MM.1S (cell line): Measurements from ENCODE around the gene POLR3B.
"Not testable (repeated sequence)": the region's sequence is repeated elsewhere in the genome, so short reads cannot be mapped to it uniquely, and the experiment has no call there.

Source experiments
- DNase-seq: peaks from one replicate; pipeline ENCODE4 v3.0.0-alpha.2; 2015
- H2AFZ ChIP-seq: fragments of 300-600 bp; sonication (generic); 2 replicates; pipeline ENCODE4 v1.6.0; 2016; ENCODE audit warnings: antibody characterized with exemption, low read length
- H3F3A ChIP-seq: fragments of 300-600 bp; sonication (generic); 2 replicates; pipeline ENCODE4 v1.6.1; 2016; ENCODE audit warnings: mild to moderate bottlenecking, antibody characterized with exemption, low read length, moderate library complexity, mixed read lengths; ENCODE audit not compliant: insufficient read depth
- H3K27ac ChIP-seq: fragments of 300-600 bp; sonication (generic); 2 replicates; pipeline ENCODE4 v1.5.1; 2016; ENCODE audit warnings: mild to moderate bottlenecking, low read length
- H3K27me3 ChIP-seq: fragments of 300-600 bp; sonication (generic); replicated peaks from 2 replicates; pipeline ENCODE4 v1.6.0; 2016; ENCODE audit warnings: low read length; ENCODE audit not compliant: insufficient read depth
- H3K36me3 ChIP-seq: fragments of 300-600 bp; sonication (generic); replicated peaks from 2 replicates; pipeline ENCODE4 v1.6.1; 2016; ENCODE audit warnings: mild to moderate bottlenecking, low read length, mixed read lengths; ENCODE audit not compliant: insufficient read depth
- H3K4me1 ChIP-seq: fragments of 300-600 bp; sonication (generic); 2 replicates; pipeline ENCODE4 v1.6.1; 2016; ENCODE audit warnings: low read length, mixed read lengths
- H3K4me2 ChIP-seq: fragments of 300-600 bp; sonication (generic); 2 replicates; pipeline ENCODE4 v1.6.0; 2016; ENCODE audit warnings: low read depth, low read length
- H3K4me3 ChIP-seq: fragments of 300-600 bp; sonication (generic); 2 replicates; pipeline ENCODE4 v1.5.1; 2016; ENCODE audit warnings: low read length, mixed read lengths
- H3K79me2 ChIP-seq: fragments of 300-600 bp; sonication (generic); 2 replicates; pipeline ENCODE4 v1.6.1; 2016; ENCODE audit warnings: mixed run types, low read length, mixed read lengths
- H3K9ac ChIP-seq: fragments of 300-600 bp; sonication (generic); 2 replicates; pipeline ENCODE4 v1.6.1; 2016; ENCODE audit warnings: low read length, mixed read lengths
- H3K9me2 ChIP-seq: fragments of 300-600 bp; sonication (generic); replicated peaks from 2 replicates; pipeline ENCODE4 v1.6.1; 2016; ENCODE audit warnings: mild to moderate bottlenecking, low read length, mixed read lengths; ENCODE audit not compliant: insufficient read depth
- H3K9me3 ChIP-seq: fragments of 300-600 bp; sonication (generic); replicated peaks from 2 replicates; pipeline ENCODE4 v1.6.1; 2016; ENCODE audit warnings: mild to moderate bottlenecking, low read length, mixed read lengths; ENCODE audit not compliant: insufficient read depth
- H4K20me1 ChIP-seq: fragments of 300-600 bp; sonication (generic); 2 replicates; pipeline ENCODE4 v1.6.1; 2016; ENCODE audit warnings: mild to moderate bottlenecking, low read length, moderate library complexity, mixed read lengths; ENCODE audit not compliant: insufficient read depth
- CTCF ChIP-seq: fragments of 300-600 bp; sonication (generic); IDR thresholded peaks from 2 replicates; pipeline ENCODE4 v1.5.1; 2016; ENCODE audit warnings: antibody characterized with exemption, low read length, mixed read lengths
- EZH2 ChIP-seq: fragments of 300-600 bp; sonication (generic); optimal IDR thresholded peaks from 2 replicates; pipeline ENCODE3; 2017; ENCODE audit warnings: low read depth, mild to moderate bottlenecking, antibody characterized with exemption, low read length, mixed read lengths
- EZH2phosphoT487 ChIP-seq: fragments of 300-600 bp; sonication (generic); IDR thresholded peaks from 2 replicates; pipeline ENCODE4 v1.6.1; 2018; ENCODE audit warnings: antibody characterized with exemption, low read length

POLR3B gene

GRCh38 chr12:106461730-106462129 is 104.2 kb downstream of the POLR3B start:
- no peak overlapping the region for H2AFZ ChIP-seq
- DNase-seq, result no peak
- H3K36me3 ChIP-seq, result no peaks in the 10 kb centered on the region
- no peak for TF ChIP-seq EZH2
- TF ChIP-seq CTCF, result no peak
- TF ChIP-seq EZH2phosphoT487, result no peak
- no peaks in the 10 kb centered on the region for H3K9me2 ChIP-seq
- no peaks in the 10 kb centered on the region for H3K9me3 ChIP-seq
- H3K4me3 ChIP-seq, result no peak overlapping the region
- H3K9ac ChIP-seq, result no peak overlapping the region
- no peak overlapping the region for H3K4me2 ChIP-seq
- H3K79me2 ChIP-seq, result no peaks in the 10 kb centered on the region
- H3K4me1 ChIP-seq, result no peaks in the 10 kb centered on the region
- H3K27ac ChIP-seq, result no peak overlapping the region
- H3K27me3 ChIP-seq, result no peaks in the 10 kb centered on the region
- no peaks in the 10 kb centered on the region for H3F3A ChIP-seq
- no peaks in the 10 kb centered on the region for H4K20me1 ChIP-seq

- H2AFZ ChIP-seq, H3K27me3 ChIP-seq, DNase-seq, H3K9ac ChIP-seq, H3K9me3 ChIP-seq, H3K4me3 ChIP-seq, H3K4me2 ChIP-seq, H3K9me2 ChIP-seq, H3K79me2 ChIP-seq, H4K20me1 ChIP-seq, H3F3A ChIP-seq, H3K36me3 ChIP-seq, H3K27ac ChIP-seq, H3K4me1 ChIP-seq: not testable (repeated sequence)
Observed at GRCh38 chr12:106465605-106466004, 108.1 kb downstream of the POLR3B start.

DNA sequence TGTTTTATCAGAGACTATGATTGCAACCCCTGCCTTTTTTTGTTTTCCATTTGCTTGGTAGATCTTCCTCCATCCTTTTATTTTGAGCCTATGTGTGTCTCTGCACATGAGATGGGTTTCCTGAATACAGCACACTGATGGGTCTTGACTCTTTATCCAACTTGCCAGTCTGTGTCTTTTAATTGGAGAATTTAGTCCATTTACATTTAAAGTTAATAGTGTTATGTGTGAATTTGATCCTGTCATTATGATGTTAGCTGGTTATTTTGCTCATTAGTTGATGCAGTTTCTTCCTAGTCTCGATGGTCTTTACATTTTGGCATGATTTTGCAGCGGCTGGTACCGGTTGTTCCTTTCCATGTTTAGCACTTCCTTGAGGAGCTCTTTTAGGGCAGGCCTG is 118.1 kb downstream of the POLR3B start:
- not testable (repeated sequence) for H3K27ac ChIP-seq, H3K9ac ChIP-seq, H3K4me1 ChIP-seq, H3K4me2 ChIP-seq, DNase-seq, H2AFZ ChIP-seq, H3K79me2 ChIP-seq, H4K20me1 ChIP-seq, H3F3A ChIP-seq, H3K4me3 ChIP-seq, H3K27me3 ChIP-seq, H3K9me3 ChIP-seq, H3K9me2 ChIP-seq, H3K36me3 ChIP-seq

GRCh38 chr12:106477627-106478026 is 120.1 kb downstream of the POLR3B start:
- H3K4me2 ChIP-seq, H3K9ac ChIP-seq, H2AFZ ChIP-seq, H3K4me3 ChIP-seq, H4K20me1 ChIP-seq, DNase-seq, H3K27me3 ChIP-seq, H3K9me2 ChIP-seq, H3K9me3 ChIP-seq, H3K27ac ChIP-seq, H3K79me2 ChIP-seq, H3K4me1 ChIP-seq, H3K36me3 ChIP-seq, H3F3A ChIP-seq: not testable (repeated sequence)

DNA sequence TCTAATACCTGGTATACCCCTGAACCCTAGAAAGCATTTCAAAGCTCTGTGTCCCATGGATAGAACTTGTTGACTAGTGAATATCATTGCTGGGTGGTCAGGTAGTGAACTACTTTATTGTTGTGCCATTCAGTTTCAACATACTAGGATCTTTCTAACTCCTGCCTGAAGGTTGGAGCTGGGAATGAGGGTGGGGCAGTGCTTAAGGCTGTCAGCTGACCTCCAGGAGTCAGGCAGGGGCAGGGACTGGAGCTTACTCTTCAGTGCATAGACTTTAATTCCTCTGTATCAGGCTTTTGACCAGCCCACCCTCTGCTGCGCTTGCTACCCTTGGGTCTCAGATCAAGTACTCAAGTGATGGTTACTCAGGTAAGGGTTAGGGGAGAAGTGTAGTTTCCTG is 122.7 kb downstream of the POLR3B start:
- DNase-seq, result no peak
- Histone ChIP-seq H3F3A (no peaks in the 10 kb centered on the region), H2AFZ (no peak overlapping the region), H4K20me1 (no peaks in the 10 kb centered on the region), H3K27me3 (no peaks in the 10 kb centered on the region), H3K4me3 (no peak overlapping the region), H3K9ac (no peak overlapping the region), H3K27ac (no peak overlapping the region), H3K79me2 (no peaks in the 10 kb centered on the region), H3K36me3 (no peaks in the 10 kb centered on the region), H3K4me2 (no peak overlapping the region), H3K9me2 (no peaks in the 10 kb centered on the region), H3K4me1 (no peaks in the 10 kb centered on the region), H3K9me3 (no peaks in the 10 kb centered on the region)
- no peak for TF ChIP-seq CTCF
- TF ChIP-seq EZH2phosphoT487, result no peak
- no peak for TF ChIP-seq EZH2
